CD8-positive, alpha-beta memory T cell (primary cell): ENCODE results near the gene STAG1. TPM values are rescaled to one million over a fixed set of nuclear protein-coding genes. Genes with fewer than 3 reads are reported as not detected.
A peak's percentile ranks its signal among the peaks of the same experiment; 100 is the strongest.
"Not testable (repeated sequence)": the region's sequence is repeated elsewhere in the genome, so short reads cannot be mapped to it uniquely, and the experiment has no call there.

Experiments
- CTCF ChIA-PET: fragments of 350-600 bp; sonication (Branson Sonifier 250); formaldehyde crosslinking; loops from one replicate; lab custom pipeline; 2021; ENCODE audit warnings: antibody characterized with exemption; lab: Charles Lee
- POLR2A ChIA-PET: fragments of 350-600 bp; sonication (Branson Sonifier 250); formaldehyde crosslinking; loops from one replicate; lab custom pipeline; 2021; ENCODE audit warnings: antibody characterized with exemption; lab: Charles Lee
- DNase-seq, 5 donors: peaks; one replicate each; pipeline versions ENCODE4 v3.0.0 to v3.0.0-alpha.2; 2020 to 2022; ENCODE audit warnings: mixed read lengths in 1 of 5
- H3K27ac ChIP-seq: one replicate; pipeline ENCODE4 v1.7.0; 2013; ENCODE audit warnings: low read depth, mild to moderate bottlenecking, low read length, moderate library complexity
- H3K27me3 ChIP-seq: 2 replicates; pipeline ENCODE4 v1.7.0; 2013; ENCODE audit warnings: low read length, mild to moderate bottlenecking; ENCODE audit not compliant: insufficient read depth, poor library complexity, severe bottlenecking
- H3K36me3 ChIP-seq: 2 replicates; pipeline ENCODE4 v1.7.0; 2013; ENCODE audit warnings: mild to moderate bottlenecking, low read length, moderate library complexity; ENCODE audit not compliant: insufficient read depth
- H3K4me1 ChIP-seq: 2 replicates; pipeline ENCODE4 v1.7.0; 2013; ENCODE audit warnings: mild to moderate bottlenecking, low read length, moderate library complexity; ENCODE audit not compliant: insufficient read depth
- H3K4me3 ChIP-seq: 2 replicates; pipeline ENCODE4 v1.7.0; 2013; ENCODE audit warnings: mild to moderate bottlenecking, low read length
- H3K9me3 ChIP-seq: 2 replicates; pipeline ENCODE4 v1.7.0; 2013; ENCODE audit warnings: mild to moderate bottlenecking, low read length
- H3K27ac Mint-ChIP-seq, 8 donors: one replicate each; pipeline ENCODE4 v1.8.0; 2020 to 2021; ENCODE audit warnings: mixed read lengths in 8 of 8, mild to moderate bottlenecking in 6 of 8, inconsistent platforms in 3 of 8, moderate library complexity in 3 of 8
- H3K27me3 Mint-ChIP-seq, 2 donors: one replicate each; pipeline ENCODE4 v1.8.0; 2020 to 2021; ENCODE audit warnings: mixed read lengths in 2 of 2, mild to moderate bottlenecking in 1 of 2, moderate library complexity in 1 of 2
- H3K36me3 Mint-ChIP-seq, 3 donors: one replicate each; pipeline ENCODE4 v1.8.0; 2020 to 2021; ENCODE audit warnings: mixed read lengths in 3 of 3, inconsistent platforms in 1 of 3, mild to moderate bottlenecking in 1 of 3
- H3K4me1 Mint-ChIP-seq, 3 donors: one replicate each; pipeline ENCODE4 v1.8.0; 2020 to 2021; ENCODE audit warnings: mixed read lengths in 3 of 3, inconsistent platforms in 1 of 3, mild to moderate bottlenecking in 1 of 3
- H3K4me3 Mint-ChIP-seq, 7 donors: one replicate each; pipeline ENCODE4 v1.8.0; 2020 to 2021; ENCODE audit warnings: mixed read lengths in 7 of 7, mild to moderate bottlenecking in 6 of 7, moderate library complexity in 4 of 7, inconsistent platforms in 2 of 7
- H3K9me3 Mint-ChIP-seq, 5 donors: one replicate each; pipeline ENCODE4 v1.8.0; 2020 to 2022; ENCODE audit warnings: mixed read lengths in 5 of 5, mild to moderate bottlenecking in 3 of 5, moderate library complexity in 2 of 5, inconsistent platforms in 1 of 5
- polyA plus RNA-seq: library from polyadenylated mRNA; unstranded; fragments of 300-500 nt; fragmentation: Illumina TruSeq; gene quantifications from one replicate; pipeline ENCODE4 v1.2.3, GENCODE V29; 2021
- total RNA-seq, 2 experiments: library from RNA; stranded (reverse); gene quantifications; one replicate each; pipeline ENCODE4 v1.2.3, GENCODE V29; 2021

STAG1 gene
- total and polyA plus RNA-seq, 3 experiments from 2014 or later, result 19.0 to 61.4 (median 58.5) TPM

DNA sequence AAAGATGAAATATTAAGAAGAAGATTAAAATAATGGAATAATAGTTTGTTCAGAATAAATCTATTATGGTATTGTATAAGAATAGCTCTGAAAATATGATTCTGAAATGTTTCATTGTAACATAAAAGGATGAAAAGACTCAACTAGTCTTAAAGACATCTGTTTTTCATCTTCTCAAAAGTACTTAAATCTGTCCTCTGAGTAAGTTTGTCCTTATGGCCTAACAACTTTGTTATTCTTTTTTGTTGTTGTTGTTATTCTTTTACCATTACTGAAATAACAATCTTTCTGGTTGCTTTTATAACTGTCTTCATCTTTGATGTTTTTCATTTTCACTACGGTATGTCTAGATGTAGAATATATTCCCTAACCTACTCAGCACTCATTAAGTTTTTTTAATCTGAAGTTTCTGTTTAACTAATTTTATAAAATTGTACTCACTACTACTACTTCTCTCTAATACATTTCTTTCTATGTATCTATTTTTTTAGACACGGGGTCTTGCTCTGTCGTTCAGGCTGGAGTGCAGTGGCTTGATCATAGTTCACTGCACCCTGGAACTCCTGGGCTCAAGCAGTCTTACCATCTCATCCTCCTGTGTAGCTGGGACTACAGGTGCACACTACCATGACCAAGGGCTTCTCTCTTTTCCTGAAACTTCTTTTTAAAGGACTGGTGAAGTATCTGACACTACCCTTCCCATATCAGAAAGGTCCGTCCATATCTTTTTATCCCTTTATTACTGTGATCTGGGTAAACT lies 261.4 kb downstream of the STAG1 start:
- CTCF ChIA-PET, result no interaction called here
- no peak overlapping the region for H3K4me3 Mint-ChIP-seq
- POLR2A ChIA-PET, result no interaction called here

DNA sequence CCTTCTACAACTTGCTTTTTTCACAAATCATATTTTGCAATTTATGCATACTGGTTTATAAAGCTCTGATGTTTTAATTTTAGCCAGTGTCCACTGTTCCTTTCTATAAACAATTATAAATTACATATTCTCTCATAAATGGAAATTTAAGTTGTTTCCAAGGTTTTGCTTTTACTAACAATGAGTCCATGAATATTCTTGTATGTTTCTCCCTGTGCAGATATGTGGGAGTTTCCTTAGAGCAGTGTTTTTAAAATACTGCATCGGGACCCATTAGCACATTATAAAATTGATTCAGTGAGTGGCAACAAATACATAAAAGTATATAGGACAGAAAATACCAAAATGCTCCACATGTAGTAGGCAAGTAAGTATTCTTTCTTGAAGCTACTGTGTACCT lies 266.4 kb downstream of the STAG1 start:
- Histone ChIP-seq H3K9me3 (no peaks in the 10 kb centered on the region), H3K27me3 (no peaks in the 10 kb centered on the region), H3K27ac (no peak overlapping the region), H3K4me3 (no peak overlapping the region), H3K4me1 (no peaks in the 10 kb centered on the region), H3K36me3 (no peaks in the 10 kb centered on the region)
- Mint-ChIP-seq H3K27me3 (no peaks in the 10 kb centered on the region), H3K4me3 (no peak overlapping the region), H3K27ac (no peak overlapping the region), H3K4me1 (no peaks in the 10 kb centered on the region), H3K36me3 (peaks cover 16 to 25% (median 24%) of the 10 kb centered on the region in 3 donors), H3K9me3 (no peaks in the 10 kb centered on the region)
- POLR2A ChIA-PET, result no interaction called here
- DNase-seq, result no peak
- CTCF ChIA-PET, result interaction anchor here (0.6 kb wide), 1 partner anchor 446 kb away, joined by 3 read pairs; no protein-coding TSS in a partner anchor

More for the DNA sequence above, 261.4 kb downstream of the STAG1 start:
- no peaks in the 10 kb centered on the region for H3K4me1 ChIP-seq
- H3K36me3 Mint-ChIP-seq, result peaks cover 33 to 54% (median 42%) of the 10 kb centered on the region in 3 donors
- H3K36me3 ChIP-seq, result no peaks in the 10 kb centered on the region
- no peaks in the 10 kb centered on the region for H3K27me3 ChIP-seq
- H3K27me3 Mint-ChIP-seq, result no peaks in the 10 kb centered on the region
- peak overlapping the region in 1 of 8 donors; percentile 6 for H3K27ac Mint-ChIP-seq
- H3K27ac ChIP-seq, result no peak overlapping the region
- no peak overlapping the region for H3K4me3 ChIP-seq
- H3K9me3 ChIP-seq, result no peaks in the 10 kb centered on the region
- H3K4me1 Mint-ChIP-seq, result no peaks in the 10 kb centered on the region
- DNase-seq, result no peak
- peaks cover 0 to 6% (median 0%) of the 10 kb centered on the region in 5 donors for H3K9me3 Mint-ChIP-seq

DNA sequence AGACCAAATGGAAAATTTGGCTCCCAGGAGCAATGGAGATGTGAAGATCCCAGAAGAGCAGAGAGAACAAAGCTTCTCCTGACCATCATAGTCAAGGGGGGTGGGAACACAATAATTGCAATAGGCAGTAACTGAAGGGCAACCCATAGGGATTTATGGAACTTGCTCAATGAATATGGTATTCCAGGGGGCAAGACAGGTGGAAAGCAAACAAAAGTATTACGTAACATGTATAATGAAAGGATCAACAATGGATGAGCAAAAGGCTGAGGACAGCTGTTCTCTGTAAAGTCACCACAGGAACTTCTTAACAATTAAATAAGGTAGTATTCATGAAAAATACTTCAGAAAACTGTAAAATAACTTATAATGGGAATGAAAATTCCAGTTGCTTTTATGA lies 275.9 kb downstream of the STAG1 start:
- POLR2A ChIA-PET, result no interaction called here
- no peaks in the 10 kb centered on the region for H3K4me1 ChIP-seq
- no peaks in the 10 kb centered on the region for H3K9me3 ChIP-seq
- H3K27ac ChIP-seq, result no peak overlapping the region
- H3K27me3 ChIP-seq, result no peaks in the 10 kb centered on the region
- Mint-ChIP-seq H3K9me3 (peaks cover 0 to 5% (median 0%) of the 10 kb centered on the region in 5 donors), H3K4me3 (no peak overlapping the region), H3K27me3 (no peaks in the 10 kb centered on the region), H3K4me1 (no peaks in the 10 kb centered on the region), H3K27ac (peak overlapping the region in 3 of 8 donors; percentile 6 to 92 (median 39)), H3K36me3 (peaks cover 17 to 56% (median 17%) of the 10 kb centered on the region in 3 donors)
- CTCF ChIA-PET, result no interaction called here
- no peaks in the 10 kb centered on the region for H3K36me3 ChIP-seq
- no peak for DNase-seq
- no peak overlapping the region for H3K4me3 ChIP-seq

DNA sequence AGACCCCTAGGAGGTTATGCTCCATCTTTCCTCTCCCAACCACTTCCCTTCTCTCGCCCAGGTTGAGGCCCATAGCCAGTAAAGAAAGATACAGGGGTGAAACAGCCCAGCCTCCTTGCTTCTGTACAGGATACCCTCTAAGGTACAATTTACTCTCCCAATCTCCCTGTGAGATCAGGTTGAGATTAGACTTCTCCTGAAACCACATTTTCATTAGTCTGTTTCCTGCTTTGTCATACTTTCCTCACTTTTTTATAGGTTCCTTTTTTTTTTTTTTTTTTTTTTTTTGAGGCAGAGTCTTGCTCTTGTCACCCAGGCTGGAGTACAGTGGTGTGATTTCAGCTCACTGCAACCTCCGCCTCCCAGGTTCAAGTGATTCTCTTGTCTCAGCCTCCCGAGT lies 277.3 kb downstream of the STAG1 start:
- Mint-ChIP-seq H3K27ac (peak overlapping the region in 4 of 8 donors; percentile 2 to 59 (median 34)), H3K36me3 (peaks cover 28 to 70% (median 30%) of the 10 kb centered on the region in 3 donors)
- H3K4me3 ChIP-seq, H3K27ac ChIP-seq, DNase-seq, POLR2A ChIA-PET, H3K27me3 Mint-ChIP-seq, H3K4me1 Mint-ChIP-seq, H3K9me3 Mint-ChIP-seq, H3K4me3 Mint-ChIP-seq, CTCF ChIA-PET, H3K4me1 ChIP-seq, H3K36me3 ChIP-seq, H3K9me3 ChIP-seq, H3K27me3 ChIP-seq: not testable (repeated sequence)

DNA sequence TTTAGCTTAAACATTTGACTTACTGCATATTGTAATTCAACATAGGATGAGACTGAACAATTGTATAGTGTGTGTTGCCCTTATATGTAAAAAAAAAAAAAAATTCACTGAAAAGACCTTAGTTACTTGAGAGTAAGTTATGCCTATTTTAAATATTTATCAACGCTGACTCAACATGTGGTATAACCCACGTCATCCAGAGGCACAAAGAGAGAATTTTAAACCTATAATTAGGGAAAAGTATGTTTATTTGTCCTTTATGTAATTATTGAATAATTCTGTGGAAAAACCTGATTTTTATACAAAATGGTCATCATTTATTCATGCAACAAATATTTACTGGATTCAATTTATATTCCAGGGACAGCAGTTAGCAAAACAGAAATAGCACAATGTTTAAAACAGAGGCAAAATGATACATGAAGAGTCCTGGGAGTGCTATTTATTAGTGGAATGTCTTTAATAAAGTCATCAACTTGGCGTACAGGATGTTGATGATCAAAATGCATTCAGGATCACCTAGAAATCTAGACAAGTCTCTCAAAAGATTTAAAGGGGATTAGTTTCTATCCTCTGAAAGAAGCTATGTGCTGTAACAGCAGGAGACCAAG lies 278.4 kb downstream of the STAG1 start:
- peaks cover 28 to 71% (median 32%) of the 10 kb centered on the region in 3 donors for H3K36me3 Mint-ChIP-seq
- Histone ChIP-seq H3K36me3 (no peaks in the 10 kb centered on the region), H3K9me3 (no peaks in the 10 kb centered on the region), H3K4me3 (no peak overlapping the region), H3K4me1 (no peaks in the 10 kb centered on the region), H3K27me3 (no peaks in the 10 kb centered on the region), H3K27ac (no peak overlapping the region)
- H3K27me3 Mint-ChIP-seq, result no peaks in the 10 kb centered on the region
- CTCF ChIA-PET, result no interaction called here
- peaks cover 0 to 8% (median 0%) of the 10 kb centered on the region in 5 donors for H3K9me3 Mint-ChIP-seq
- POLR2A ChIA-PET, result no interaction called here
- no peak for DNase-seq
- H3K27ac Mint-ChIP-seq, result no peak overlapping the region
- H3K4me3 Mint-ChIP-seq, result no peak overlapping the region
- no peaks in the 10 kb centered on the region for H3K4me1 Mint-ChIP-seq

DNA sequence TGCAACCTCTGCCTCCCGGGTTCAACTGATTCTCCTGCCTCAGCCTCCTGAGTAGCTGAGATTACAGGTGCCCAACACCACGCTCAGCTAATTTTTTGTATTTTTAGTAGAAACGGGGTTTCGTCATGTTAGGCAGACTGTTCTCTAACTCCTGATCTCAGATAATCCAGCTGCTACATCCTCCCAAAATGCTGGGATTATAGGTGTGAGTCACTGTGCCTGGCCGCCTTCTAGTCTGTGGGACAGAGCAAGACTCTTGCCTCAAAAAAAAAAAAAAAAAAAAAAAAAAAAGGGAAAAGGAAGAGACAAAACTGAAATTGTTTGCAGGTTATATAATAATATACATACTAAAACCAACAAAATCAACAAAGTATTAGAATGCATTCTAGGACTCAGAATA lies 286.9 kb downstream of the STAG1 start:
- Mint-ChIP-seq H3K9me3 (peaks cover 0 to 13% (median 7%) of the 10 kb centered on the region in 5 donors), H3K27ac (no peak overlapping the region), H3K36me3 (peaks cover 36 to 67% (median 58%) of the 10 kb centered on the region in 3 donors), H3K4me1 (peaks cover 2 to 24% (median 14%) of the 10 kb centered on the region in 3 donors), H3K27me3 (no peaks in the 10 kb centered on the region), H3K4me3 (no peak overlapping the region)
- Histone ChIP-seq H3K27me3 (no peaks in the 10 kb centered on the region), H3K9me3 (no peaks in the 10 kb centered on the region), H3K27ac (no peak overlapping the region), H3K36me3 (no peaks in the 10 kb centered on the region), H3K4me1 (no peaks in the 10 kb centered on the region), H3K4me3 (no peak overlapping the region)
- ChIA-PET POLR2A (interaction anchor here (0.6 kb wide), 1 partner anchor 269 kb away, joined by 3 read pairs; the partner anchor contains the start of gene MSL2), CTCF (interaction anchor here (1.6 kb wide), 1 partner anchor 287 kb away, joined by 6 read pairs; the partner anchor contains the start of gene STAG1)
- no peak for DNase-seq

DNA sequence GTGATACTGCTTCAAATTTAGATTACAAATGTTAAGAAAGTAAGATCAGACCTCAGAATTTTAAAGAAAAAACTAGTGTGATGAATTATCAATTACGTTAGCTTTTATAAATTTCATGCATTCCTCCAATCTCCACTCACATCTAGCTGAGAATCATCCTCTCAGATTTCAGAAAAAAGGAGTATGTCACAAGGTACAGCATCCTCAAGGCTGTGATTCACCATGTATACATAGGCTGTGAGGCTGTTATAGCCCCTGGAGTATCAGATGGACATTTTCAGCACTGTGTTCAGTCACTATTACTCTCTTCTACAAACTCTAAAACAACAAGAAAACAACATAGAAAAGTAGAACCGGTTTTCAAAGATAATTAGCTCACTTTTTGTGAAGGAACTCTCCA lies 287.7 kb downstream of the STAG1 start:
- POLR2A ChIA-PET, result no interaction called here
- Mint-ChIP-seq H3K36me3 (peaks cover 38 to 68% (median 60%) of the 10 kb centered on the region in 3 donors), H3K4me3 (no peak overlapping the region), H3K27me3 (no peaks in the 10 kb centered on the region), H3K4me1 (peaks cover 2 to 29% (median 14%) of the 10 kb centered on the region in 3 donors), H3K27ac (peak overlapping the region in 1 of 8 donors; percentile 61), H3K9me3 (peaks cover under 1 to 19% (median 8%) of the 10 kb centered on the region in 5 donors)
- H3K4me1 ChIP-seq, result no peaks in the 10 kb centered on the region
- CTCF ChIA-PET, result interaction anchor here (1.6 kb wide), 1 partner anchor 288 kb away, joined by 6 read pairs; the partner anchor contains the start of gene STAG1
- no peak overlapping the region for H3K27ac ChIP-seq
- H3K27me3 ChIP-seq, result no peaks in the 10 kb centered on the region
- H3K9me3 ChIP-seq, result no peaks in the 10 kb centered on the region
- no peaks in the 10 kb centered on the region for H3K36me3 ChIP-seq
- no peak for DNase-seq
- no peak overlapping the region for H3K4me3 ChIP-seq

DNA sequence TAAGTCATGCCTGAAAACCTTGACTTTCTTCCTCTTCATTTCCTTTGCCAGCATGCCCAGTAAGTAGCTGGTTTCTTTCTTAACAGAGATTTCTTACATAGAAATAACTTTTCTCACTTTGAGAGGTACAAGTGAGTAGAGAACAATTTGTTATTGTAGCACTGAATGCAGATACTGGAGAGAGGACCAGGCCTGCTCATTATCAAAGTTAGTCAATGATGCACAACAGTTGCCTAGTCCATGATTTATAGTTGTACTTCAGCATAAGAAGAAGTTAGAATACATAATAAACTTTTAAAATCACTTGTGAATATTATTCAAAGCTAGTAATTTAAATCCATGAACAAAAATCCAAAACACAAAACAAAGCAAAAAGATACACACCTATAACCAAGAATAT lies 289.0 kb downstream of the STAG1 start:
- no peak overlapping the region for H3K4me3 Mint-ChIP-seq
- no peak overlapping the region for H3K27ac Mint-ChIP-seq
- ChIA-PET CTCF (interaction anchor here (1.4 kb wide), 1 partner anchor 17 kb away, joined by 3 read pairs; no protein-coding TSS in a partner anchor), POLR2A (no interaction called here)
- no peaks in the 10 kb centered on the region for H3K36me3 ChIP-seq
- H3K27me3 Mint-ChIP-seq, result no peaks in the 10 kb centered on the region
- peaks cover 9 to 25% (median 12%) of the 10 kb centered on the region in 5 donors for H3K9me3 Mint-ChIP-seq
- H3K27ac ChIP-seq, result no peak overlapping the region
- no peaks in the 10 kb centered on the region for H3K27me3 ChIP-seq
- peaks cover 2 to 29% (median 14%) of the 10 kb centered on the region in 3 donors for H3K4me1 Mint-ChIP-seq
- H3K36me3 Mint-ChIP-seq, result peaks cover 42 to 75% (median 71%) of the 10 kb centered on the region in 3 donors
- H3K4me1 ChIP-seq, result no peaks in the 10 kb centered on the region
- DNase-seq, result no peak
- no peak overlapping the region for H3K4me3 ChIP-seq
- H3K9me3 ChIP-seq, result no peaks in the 10 kb centered on the region
